ENCODE data around the gene ZSCAN23.

Gene ZSCAN23

GRCh38 chr6:28486988-28487742 lies 43.9 kb upstream of the ZSCAN23 start:
- Histone ChIP-seq H3K27me3 (ENCODE audit: insufficient read depth, low read depth, severe bottlenecking) (no peaks in the 10 kb centered on the region), H3K36me3 (no peaks in the 10 kb centered on the region), H3K4me3 (ENCODE audit: low read depth, low read length) (no peak overlapping the region), H3K27ac (no peak overlapping the region), H3K9me3 (ENCODE audit: severe bottlenecking) (peaks cover 5% of the 10 kb centered on the region)
- no peak for TF ChIP-seq CTCF (IDR thresholded peaks at IDR 0.05; ENCODE audit: low read depth, low read length)
- no peak for DNase-seq

GRCh38 chr6:28486533-28486932 lies 43.2 kb upstream of the ZSCAN23 start:
- no peak for DNase-seq
- Histone ChIP-seq H3K36me3 (no peaks in the 10 kb centered on the region), H3K9me3 (ENCODE audit: severe bottlenecking) (peaks cover 5% of the 10 kb centered on the region), H3K27me3 (ENCODE audit: insufficient read depth, low read depth, severe bottlenecking) (no peaks in the 10 kb centered on the region), H3K4me3 (ENCODE audit: low read depth, low read length) (no peak overlapping the region), H3K27ac (no peak overlapping the region)
- no peak for TF ChIP-seq CTCF (IDR thresholded peaks at IDR 0.05; ENCODE audit: low read depth, low read length)

DNA sequence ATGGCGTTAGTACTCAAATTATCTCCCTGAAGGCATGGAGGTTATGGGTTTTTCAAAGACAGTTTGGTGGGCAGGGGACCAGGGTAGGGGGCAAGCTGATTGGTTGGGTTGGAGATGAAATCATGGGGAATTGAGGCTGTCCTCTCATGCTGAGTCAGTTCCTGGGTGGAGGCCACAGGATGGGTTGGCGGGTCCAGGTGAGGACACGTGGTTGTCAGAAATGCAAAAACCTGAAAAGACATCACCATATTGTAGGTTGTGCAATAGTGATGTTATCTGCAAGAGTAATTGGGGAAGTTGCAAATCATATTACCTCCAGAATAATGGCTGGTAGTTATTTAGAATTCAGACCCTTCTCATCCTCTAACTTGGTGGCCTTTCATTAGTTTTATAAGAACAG lies 42.2 kb upstream of the ZSCAN23 start:
- DNase-seq = no peak
- peaks cover 5% of the 10 kb centered on the region for H3K9me3 ChIP-seq (ENCODE audit: severe bottlenecking)
- H3K36me3 ChIP-seq = no peaks in the 10 kb centered on the region
- TF ChIP-seq CTCF (IDR thresholded peaks at IDR 0.05; ENCODE audit: low read depth, low read length) = no peak
- no peak overlapping the region for H3K4me3 ChIP-seq (ENCODE audit: low read depth, low read length)
- no peaks in the 10 kb centered on the region for H3K27me3 ChIP-seq (ENCODE audit: insufficient read depth, low read depth, severe bottlenecking)
- H3K27ac ChIP-seq = no peak overlapping the region

- Histone ChIP-seq H3K9me3 (ENCODE audit: severe bottlenecking) (peaks cover 5% of the 10 kb centered on the region), H3K36me3 (no peaks in the 10 kb centered on the region), H3K27ac (no peak overlapping the region), H3K4me3 (ENCODE audit: low read depth, low read length) (no peak overlapping the region), H3K27me3 (ENCODE audit: insufficient read depth, low read depth, severe bottlenecking) (no peaks in the 10 kb centered on the region)
- TF ChIP-seq CTCF (IDR thresholded peaks at IDR 0.05; ENCODE audit: low read depth, low read length) = no peak
- DNase-seq = no peak
Measured at GRCh38 chr6:28480253-28480932, 37.1 kb upstream of the ZSCAN23 start.

- no peak for TF ChIP-seq CTCF (IDR thresholded peaks at IDR 0.05; ENCODE audit: low read depth, low read length)
- no peaks in the 10 kb centered on the region for H3K27me3 ChIP-seq (ENCODE audit: insufficient read depth, low read depth, severe bottlenecking)
- H3K4me3 ChIP-seq (ENCODE audit: low read depth, low read length) = no peak overlapping the region
- H3K27ac ChIP-seq = no peak overlapping the region
- no peaks in the 10 kb centered on the region; the same call in 1 of the 2 replicates for H3K36me3 ChIP-seq
- no peak for DNase-seq
- peaks cover 5% of the 10 kb centered on the region for H3K9me3 ChIP-seq (ENCODE audit: severe bottlenecking)
Measured at GRCh38 chr6:28478518-28478917, 35.2 kb upstream of the ZSCAN23 start.

Data from WERI-Rb-1 (cell line).